HCT116 (cell line): Measurements from ENCODE around the gene SERPINB5. TPM values are rescaled to one million over a fixed set of nuclear protein-coding genes. Genes with fewer than 3 reads are reported as not detected.

Experiments used
- ATAC-seq: fragments of 200-7000 bp; cut with Tn5 transposase; 2 replicates; pipeline ENCODE4 v1.9.1; 2020; ENCODE audit warnings: mild to moderate bottlenecking, moderate library complexity
- BruUV-seq: library from RNA; stranded (reverse); fragments of 400-500 nt; replicated peaks from 2 replicates; lab custom pipeline; 2021; lab: Mats Ljungman, UMichigan
- CTCF ChIA-PET: fragments of 300-600 bp; sonication (Branson Sonifier 250); formaldehyde crosslinking; loops from one replicate; lab custom pipeline; 2021; ENCODE audit warnings: antibody characterized with exemption; lab: Charles Lee
- POLR2A ChIA-PET: fragments of 300-600, 350-600 bp; sonication (Branson Sonifier 250); formaldehyde crosslinking; loops from one replicate; lab custom pipeline; 2021; ENCODE audit warnings: antibody characterized with exemption; lab: Charles Lee
- RAD21 ChIA-PET, 2 experiments: fragments of 300-600 bp; sonication (Branson Sonifier 250); formaldehyde crosslinking; loops; one replicate each; lab custom pipeline; 2023; ENCODE audit warnings: low total read pairs in 2 of 2; ENCODE audit not compliant: uncharacterized antibody in 2 of 2, unreplicated experiment in 2 of 2, low non-redundant PET in 1 of 2; lab: Charles Lee
- DNase-seq: peaks from one replicate; pipeline ENCODE4 v3.0.0-alpha.2; 2010; ENCODE audit warnings: low read depth, low spot score
- H2AFZ ChIP-seq: fragments of 200-600 bp; shearing (Covaris generic), sonication (generic); 2 replicates; pipeline ENCODE4 v1.6.1; 2017; ENCODE audit warnings: low read depth, mixed run types, mixed read lengths, antibody characterized with exemption, low read length; ENCODE audit not compliant: poor library complexity, severe bottlenecking
- H3K27ac ChIP-seq: 2 replicates; pipeline ENCODE4 v1.5.1; 2012; ENCODE audit warnings: low read depth, low read length
- H3K27me3 ChIP-seq: fragments of 200-600 bp; sonication (generic); 2 replicates; pipeline ENCODE4 v1.6.1; 2016; ENCODE audit warnings: mixed run types, low read length, mixed read lengths; ENCODE audit not compliant: insufficient read depth
- H3K36me3 ChIP-seq, 2 experiments: fragments of 200-500 bp in 1 of 2; fragments of 200-600 bp in 1 of 2; sonication (Bioruptor generic) in 1 of 2; sonication (generic) in 1 of 2; 2 replicates each; pipeline versions ENCODE4 v1.5.1 to v1.6.1; 2014 to 2016; ENCODE audit warnings: low read length in 2 of 2, inconsistent platforms in 1 of 2, mixed read lengths in 1 of 2, mixed run types in 1 of 2; ENCODE audit not compliant: insufficient read depth in 2 of 2, control insufficient read depth in 1 of 2
- H3K4me1 ChIP-seq, 2 experiments: fragments of 200-600 bp in 1 of 2; sonication (generic) in 1 of 2; 2 replicates each; pipeline versions ENCODE4 v1.5.1 to v1.6.1; 2012 to 2017; ENCODE audit warnings: low read length in 2 of 2, inconsistent platforms in 1 of 2, mild to moderate bottlenecking in 1 of 2, mixed read lengths in 1 of 2, mixed run types in 1 of 2, moderate library complexity in 1 of 2; ENCODE audit not compliant: insufficient read depth in 2 of 2, control insufficient read depth in 1 of 2
- H3K4me2 ChIP-seq: fragments of 200-600 bp; sonication (generic); 2 replicates; pipeline ENCODE4 v1.6.1; 2017; ENCODE audit warnings: mixed run types, low read length, mixed read lengths
- H3K4me3 ChIP-seq, 2 experiments: fragments of 200-600 bp in 1 of 2; sonication (generic) in 1 of 2; replicated peaks in 1 of 2; 2 replicates each; pipeline ENCODE4 v1.5.1; 2011 to 2016; ENCODE audit warnings: low read length in 2 of 2, control low read depth in 1 of 2, low read depth in 1 of 2, mild to moderate bottlenecking in 1 of 2, mixed read lengths in 1 of 2, mixed run types in 1 of 2
- H3K79me2 ChIP-seq: fragments of 200-600 bp; sonication (generic); 2 replicates; pipeline ENCODE4 v1.6.1; 2017; ENCODE audit warnings: mild to moderate bottlenecking, mixed run types, low read length, moderate library complexity, mixed read lengths; ENCODE audit not compliant: insufficient read depth
- H3K9ac ChIP-seq: fragments of 200-600 bp; sonication (generic); 2 replicates; pipeline ENCODE4 v1.6.1; 2016; ENCODE audit warnings: low read length, mixed read lengths
- H3K9me2 ChIP-seq: fragments of 200-600 bp; sonication (generic), shearing (Covaris generic); 2 replicates; pipeline ENCODE4 v1.6.1; 2017; ENCODE audit warnings: mixed run types, mild to moderate bottlenecking, moderate library complexity; ENCODE audit not compliant: insufficient read depth
- H3K9me3 ChIP-seq, 2 experiments: fragments of 200-500 bp in 1 of 2; fragments of 200-600 bp in 1 of 2; sonication (Bioruptor generic) in 1 of 2; sonication (generic) in 1 of 2; 2 replicates each; pipeline ENCODE4 v1.6.1; 2014 to 2017; ENCODE audit warnings: low read length in 2 of 2, mixed read lengths in 2 of 2, inconsistent platforms in 1 of 2, low read depth in 1 of 2, mild to moderate bottlenecking in 1 of 2, mixed run types in 1 of 2, moderate library complexity in 1 of 2; ENCODE audit not compliant: control insufficient read depth in 1 of 2, insufficient read depth in 1 of 2
- H4K20me1 ChIP-seq: fragments of 200-600 bp; sonication (generic), shearing (Covaris generic); 2 replicates; pipeline ENCODE4 v1.6.1; 2017; ENCODE audit warnings: mixed run types, mild to moderate bottlenecking, moderate library complexity; ENCODE audit not compliant: insufficient read depth
- ATF3 ChIP-seq: IDR thresholded peaks from 2 replicates; pipeline ENCODE4 v1.6.1; 2012
- CBX3 ChIP-seq: IDR thresholded peaks from 2 replicates; pipeline ENCODE4 v1.6.1; 2012; ENCODE audit warnings: low read depth
- CEBPB ChIP-seq: IDR thresholded peaks from 2 replicates; pipeline ENCODE4 v1.6.1; 2012; ENCODE audit warnings: low read depth
- EGR1 ChIP-seq: IDR thresholded peaks from 2 replicates; pipeline ENCODE4 v1.6.1; 2012; ENCODE audit warnings: low read depth
- EZH2 ChIP-seq: fragments of 200-600 bp; sonication (generic); IDR thresholded peaks from 2 replicates; pipeline ENCODE4 v1.6.1; 2017; ENCODE audit warnings: antibody characterized with exemption, mixed run types
- EZH2phosphoT487 ChIP-seq: fragments of 200-600 bp; IDR thresholded peaks from 2 replicates; pipeline ENCODE4 v1.6.1; 2018; ENCODE audit warnings: antibody characterized with exemption, borderline replicate concordance
- FOSL1 ChIP-seq: IDR thresholded peaks from 2 replicates; pipeline ENCODE4 v1.6.1; 2012; ENCODE audit warnings: low read depth
- POLR2A ChIP-seq: IDR thresholded peaks from 2 replicates; pipeline ENCODE4 v1.7.0; 2011; ENCODE audit warnings: borderline replicate concordance; ENCODE audit not compliant: insufficient read depth, insufficient read length; ENCODE audit errors: extremely low read depth
- POLR2AphosphoS5 ChIP-seq: IDR thresholded peaks from 2 replicates; pipeline ENCODE4 v1.6.1; 2011; ENCODE audit warnings: mild to moderate bottlenecking, low read depth, low read length, moderate library complexity
- RAD21 ChIP-seq: IDR thresholded peaks from 2 replicates; pipeline ENCODE4 v1.6.1; 2012; ENCODE audit warnings: low read depth, mild to moderate bottlenecking
- SIN3A ChIP-seq: IDR thresholded peaks from 2 replicates; pipeline ENCODE4 v1.6.1; 2012; ENCODE audit warnings: low read depth
- SP1 ChIP-seq: IDR thresholded peaks from 2 replicates; pipeline ENCODE4 v1.6.1; 2012; ENCODE audit warnings: low read depth
- SRF ChIP-seq: IDR thresholded peaks from 2 replicates; pipeline ENCODE4 v1.6.1; 2012; ENCODE audit warnings: low read depth
- YY1 ChIP-seq: IDR thresholded peaks from 2 replicates; pipeline ENCODE4 v1.6.1; 2011; ENCODE audit warnings: low read length, low read depth, moderate library complexity, mild to moderate bottlenecking; ENCODE audit not compliant: insufficient replicate concordance; ENCODE audit errors: extremely low read depth
- ZBTB33 ChIP-seq: IDR thresholded peaks from 2 replicates; pipeline ENCODE4 v1.6.1; 2011; ENCODE audit warnings: mild to moderate bottlenecking, low read length, moderate library complexity; ENCODE audit not compliant: insufficient replicate concordance; ENCODE audit errors: extremely low read depth
- ZFX ChIP-seq: fragments of 450-650 bp; IDR thresholded peaks from 2 replicates; pipeline ENCODE4 v1.6.1; 2017
- intact Hi-C: fragments of 100-400 bp; cut with micrococcal nuclease; formaldehyde crosslinking; loops from 2 replicates; pipeline ENCODE4 v1.10.0; 2022
- total RNA-seq: library from RNA; stranded (reverse); gene quantifications from one replicate; pipeline ENCODE4 v1.2.1, GENCODE V29; 2021; ENCODE audit not compliant: unreplicated experiment
- TF ChIP-seq, protein P1 (sequence below): IDR thresholded peaks from 2 replicates; pipeline ENCODE4 v1.6.1; 2012

SERPINB5 gene
- total RNA-seq, 1 experiment from 2014 or later = 19.5 TPM

DNA sequence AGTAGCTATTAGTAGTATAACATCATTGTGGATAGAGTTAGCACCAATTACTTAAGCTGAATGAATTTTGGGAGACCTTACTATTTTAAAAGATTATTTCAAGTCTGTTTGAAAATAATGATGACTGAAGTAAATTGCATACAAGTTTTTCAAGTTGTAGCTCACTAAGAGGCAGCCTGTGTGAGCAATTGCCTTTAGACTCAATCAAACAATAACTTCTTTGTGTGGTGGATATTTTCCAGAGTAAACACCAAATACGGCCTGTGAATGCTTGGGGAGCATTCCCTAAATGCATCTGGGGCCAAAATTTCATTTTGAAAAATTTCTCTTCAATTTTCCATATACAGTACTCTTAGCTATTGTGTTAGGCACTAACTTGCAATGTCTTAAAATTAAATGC is 73.3 kb downstream of the SERPINB5 start:
- ATAC-seq (no peak), DNase-seq (no peak)
- intact Hi-C loops = no loop called here
- no TSS peak for BruUV-seq
- CTCF ChIA-PET = interaction anchor here (1.2 kb wide), 1 partner anchor 10 kb away, joined by 3 read pairs; no protein-coding TSS in a partner anchor
- no peaks in the 10 kb centered on the region for H3K79me2 ChIP-seq
- no peaks in the 10 kb centered on the region for H3K9me2 ChIP-seq
- RAD21 ChIA-PET = no interaction called here
- POLR2A ChIA-PET = no interaction called here
- no peak overlapping the region for H3K4me3 ChIP-seq
- no peaks in the 10 kb centered on the region for H3K9me3 ChIP-seq
- H3K36me3 ChIP-seq = no peaks in the 10 kb centered on the region
- no peak for TF ChIP-seq ATF3
- no peak for TF ChIP-seq CEBPB
- no peak for TF ChIP-seq POLR2A
- no peak for TF ChIP-seq POLR2AphosphoS5
- TF ChIP-seq EGR1 = no peak
- no peak for TF ChIP-seq ZBTB33
- peaks cover 0 to 9% of the 10 kb centered on the region in 2 experiments; a peak in 1 of 4 replicates for H3K4me1 ChIP-seq
- H4K20me1 ChIP-seq = no peaks in the 10 kb centered on the region
- no peak overlapping the region for H2AFZ ChIP-seq
- H3K9ac ChIP-seq = no peak overlapping the region
- no peaks in the 10 kb centered on the region for H3K27me3 ChIP-seq
- H3K4me2 ChIP-seq = no peak overlapping the region
- H3K27ac ChIP-seq = no peak overlapping the region

DNA sequence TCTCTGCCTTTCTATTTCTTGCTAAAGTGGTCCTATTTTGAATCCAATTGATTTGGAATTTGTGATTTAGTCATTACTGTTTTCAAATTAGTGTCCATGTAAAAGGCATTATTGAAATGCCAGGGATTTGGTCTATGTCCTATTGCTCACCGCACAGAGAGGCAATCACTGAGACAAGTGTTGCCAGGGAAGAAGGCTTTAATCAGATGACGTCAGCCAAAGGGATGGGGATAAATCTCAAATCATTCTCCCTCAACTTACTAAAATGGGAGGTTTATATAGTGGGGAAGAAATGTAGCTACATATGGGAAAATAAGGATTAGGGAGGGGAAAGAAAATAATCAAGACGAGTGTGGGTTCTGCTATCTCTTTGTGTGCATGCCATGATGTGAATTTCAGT is 75.0 kb downstream of the SERPINB5 start:
- DNase-seq (no peak), ATAC-seq (no peak)
- Histone ChIP-seq H3K27me3 (no peaks in the 10 kb centered on the region), H3K9ac (no peak overlapping the region), H4K20me1 (no peaks in the 10 kb centered on the region), H3K9me3 (no peaks in the 10 kb centered on the region), H3K4me2 (no peak overlapping the region), H3K4me3 (no peak overlapping the region), H3K79me2 (no peaks in the 10 kb centered on the region), H3K9me2 (no peaks in the 10 kb centered on the region), H3K27ac (no peak overlapping the region), H3K36me3 (no peaks in the 10 kb centered on the region), H3K4me1 (peaks cover 0 to 9% of the 10 kb centered on the region in 2 experiments; a peak in 1 of 4 replicates), H2AFZ (no peak overlapping the region)
- intact Hi-C loops = no loop called here
- ChIA-PET CTCF (no interaction called here), POLR2A (no interaction called here), RAD21 (no interaction called here)
- no TSS peak for BruUV-seq
- TF ChIP-seq EZH2 = no peak
- TF ChIP-seq YY1 = no peak
- TF ChIP-seq RAD21 = no peak
- TF ChIP-seq SIN3A = no peak
- TF ChIP-seq, protein P1, sequence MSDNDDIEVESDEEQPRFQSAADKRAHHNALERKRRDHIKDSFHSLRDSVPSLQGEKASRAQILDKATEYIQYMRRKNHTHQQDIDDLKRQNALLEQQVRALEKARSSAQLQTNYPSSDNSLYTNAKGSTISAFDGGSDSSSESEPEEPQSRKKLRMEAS = no peak
- no peak for TF ChIP-seq ZBTB33
- no peak for TF ChIP-seq SRF
- no peak for TF ChIP-seq CEBPB
- TF ChIP-seq EZH2phosphoT487 = no peak
- TF ChIP-seq CBX3 = no peak
- no peak for TF ChIP-seq POLR2A
- TF ChIP-seq FOSL1 = no peak
- no peak for TF ChIP-seq ATF3
- no peak for TF ChIP-seq EGR1
- no peak for TF ChIP-seq SP1
- TF ChIP-seq ZFX = no peak
